ENCODE measurements around the gene PCNT.

The PCNT gene, protein sequence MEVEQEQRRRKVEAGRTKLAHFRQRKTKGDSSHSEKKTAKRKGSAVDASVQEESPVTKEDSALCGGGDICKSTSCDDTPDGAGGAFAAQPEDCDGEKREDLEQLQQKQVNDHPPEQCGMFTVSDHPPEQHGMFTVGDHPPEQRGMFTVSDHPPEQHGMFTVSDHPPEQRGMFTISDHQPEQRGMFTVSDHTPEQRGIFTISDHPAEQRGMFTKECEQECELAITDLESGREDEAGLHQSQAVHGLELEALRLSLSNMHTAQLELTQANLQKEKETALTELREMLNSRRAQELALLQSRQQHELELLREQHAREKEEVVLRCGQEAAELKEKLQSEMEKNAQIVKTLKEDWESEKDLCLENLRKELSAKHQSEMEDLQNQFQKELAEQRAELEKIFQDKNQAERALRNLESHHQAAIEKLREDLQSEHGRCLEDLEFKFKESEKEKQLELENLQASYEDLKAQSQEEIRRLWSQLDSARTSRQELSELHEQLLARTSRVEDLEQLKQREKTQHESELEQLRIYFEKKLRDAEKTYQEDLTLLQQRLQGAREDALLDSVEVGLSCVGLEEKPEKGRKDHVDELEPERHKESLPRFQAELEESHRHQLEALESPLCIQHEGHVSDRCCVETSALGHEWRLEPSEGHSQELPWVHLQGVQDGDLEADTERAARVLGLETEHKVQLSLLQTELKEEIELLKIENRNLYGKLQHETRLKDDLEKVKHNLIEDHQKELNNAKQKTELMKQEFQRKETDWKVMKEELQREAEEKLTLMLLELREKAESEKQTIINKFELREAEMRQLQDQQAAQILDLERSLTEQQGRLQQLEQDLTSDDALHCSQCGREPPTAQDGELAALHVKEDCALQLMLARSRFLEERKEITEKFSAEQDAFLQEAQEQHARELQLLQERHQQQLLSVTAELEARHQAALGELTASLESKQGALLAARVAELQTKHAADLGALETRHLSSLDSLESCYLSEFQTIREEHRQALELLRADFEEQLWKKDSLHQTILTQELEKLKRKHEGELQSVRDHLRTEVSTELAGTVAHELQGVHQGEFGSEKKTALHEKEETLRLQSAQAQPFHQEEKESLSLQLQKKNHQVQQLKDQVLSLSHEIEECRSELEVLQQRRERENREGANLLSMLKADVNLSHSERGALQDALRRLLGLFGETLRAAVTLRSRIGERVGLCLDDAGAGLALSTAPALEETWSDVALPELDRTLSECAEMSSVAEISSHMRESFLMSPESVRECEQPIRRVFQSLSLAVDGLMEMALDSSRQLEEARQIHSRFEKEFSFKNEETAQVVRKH (N-terminal part only)

DNA sequence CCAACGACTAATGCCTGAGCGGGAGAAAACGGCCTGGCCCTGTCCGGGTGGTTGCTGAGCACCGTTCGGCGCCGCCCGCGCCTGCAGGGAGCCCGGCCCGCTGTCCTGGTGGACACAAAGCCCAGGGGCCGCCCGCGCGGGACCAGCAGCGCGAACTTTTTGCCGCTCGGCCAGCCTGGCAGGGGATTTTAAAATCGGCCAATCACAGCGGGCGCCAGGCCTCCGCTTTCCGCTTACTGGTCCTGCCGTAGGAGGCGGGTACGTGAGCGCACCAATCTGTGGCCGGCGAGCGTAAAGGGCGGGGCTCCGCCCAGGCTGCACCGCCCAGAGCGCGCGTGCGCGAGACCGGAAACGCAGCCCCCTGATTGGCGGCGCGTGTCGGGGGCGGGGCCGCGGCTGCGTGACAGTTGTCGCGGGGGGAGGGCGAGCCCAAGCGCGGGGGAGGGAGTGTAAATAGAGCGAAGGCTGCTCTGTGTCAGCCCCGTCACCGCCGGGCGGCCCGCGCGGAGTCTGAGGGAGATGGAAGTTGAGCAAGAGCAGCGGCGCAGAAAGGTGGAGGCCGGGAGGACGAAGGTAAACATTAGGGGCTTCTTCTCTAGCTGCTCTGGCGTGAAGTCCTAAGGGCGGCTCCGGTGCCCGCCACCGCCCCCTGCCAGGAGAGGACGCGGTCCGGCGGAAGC lies at the start of gene PCNT, which contains the start of gene C21orf58:
TSS of gene PCNT (plus strand) at position 447 of the 680 bp plus-strand sequence. CDS start at position 520, 73 bp downstream.
TSS of gene C21orf58 (minus strand) at position 161 of the 680 bp plus-strand sequence. CDS start 1,132 bp downstream, outside the sequence.
- peak; percentile 94 to 95 for DNase-seq

DNA sequence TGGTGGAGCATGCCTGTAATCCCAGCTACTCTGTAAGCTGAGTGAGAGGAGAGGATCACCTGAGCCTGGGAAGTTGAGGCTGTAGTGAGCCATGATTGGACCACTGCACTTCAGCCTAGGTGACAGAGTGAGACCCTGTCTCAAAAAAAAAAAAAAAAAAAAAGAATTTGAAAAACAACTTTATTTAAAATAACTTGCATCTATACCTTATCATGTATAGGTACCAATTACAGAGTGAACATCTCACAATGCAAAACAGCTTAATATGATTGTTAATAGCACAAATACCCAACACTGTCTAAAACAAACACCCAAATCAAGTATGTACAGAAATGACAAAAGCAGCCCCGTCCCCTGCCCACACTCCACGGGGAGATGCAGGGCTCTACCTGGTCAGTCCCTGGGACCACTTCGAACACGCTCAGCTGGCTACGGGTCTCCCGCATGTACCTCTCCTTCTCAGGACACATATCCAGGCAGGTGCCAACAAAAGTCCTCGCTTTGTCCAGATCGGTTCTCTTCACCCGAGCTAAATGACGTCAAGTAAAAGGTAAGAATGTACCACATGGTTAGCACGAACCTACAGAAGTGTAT lies 49.1 kb upstream of the PCNT start:
- DNase-seq = no peak

DNA sequence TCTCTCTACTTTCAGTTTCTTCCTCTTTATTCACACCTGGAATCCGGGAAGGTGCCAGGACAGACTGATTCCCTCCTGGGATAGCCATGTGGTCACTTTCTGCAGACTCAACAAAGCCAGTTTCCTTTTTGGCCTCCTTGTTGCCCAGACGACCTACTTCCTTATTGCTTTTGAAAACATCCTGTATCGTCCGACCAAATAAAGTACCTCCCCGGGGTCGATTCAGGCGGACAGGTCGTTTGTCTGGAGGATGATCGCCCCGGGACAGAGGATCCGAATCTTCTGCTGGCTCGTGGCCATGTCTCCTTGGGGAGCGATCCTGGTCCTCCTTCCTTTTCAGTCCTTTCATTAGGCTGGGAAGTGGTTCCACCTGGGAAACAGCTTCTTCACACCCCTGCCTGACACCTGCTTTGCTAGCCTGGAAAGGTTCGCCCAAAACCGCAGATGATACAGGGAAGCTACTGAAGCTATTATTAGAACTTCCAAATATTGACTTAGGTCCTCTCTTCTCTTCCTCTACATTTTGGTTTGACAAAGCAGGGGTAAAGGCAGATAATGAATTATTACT lies 39.8 kb upstream of the PCNT start:
- DNase-seq = peak in 1 of 2 experiments; percentile 5

DNA sequence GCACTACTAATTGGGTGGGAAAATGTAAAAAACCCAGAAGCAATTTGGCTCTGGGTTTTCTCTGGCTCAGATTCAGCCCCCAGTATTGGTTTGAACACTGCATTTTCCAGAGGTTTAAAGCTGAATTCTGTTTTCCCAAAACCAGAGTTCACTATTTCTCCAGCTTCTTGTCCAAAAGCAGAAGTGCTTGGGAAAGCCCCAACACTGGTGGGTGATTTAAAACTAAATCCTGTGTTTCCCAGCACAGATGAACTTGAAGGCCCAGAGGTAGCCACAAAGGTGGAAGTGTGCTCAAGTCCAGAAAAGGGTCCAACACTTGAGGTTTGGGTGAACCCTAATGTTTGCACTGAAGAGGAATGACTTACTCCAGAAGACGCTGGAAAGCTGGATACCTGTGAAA lies 39.2 kb upstream of the PCNT start:
- no peak for DNase-seq

DNA sequence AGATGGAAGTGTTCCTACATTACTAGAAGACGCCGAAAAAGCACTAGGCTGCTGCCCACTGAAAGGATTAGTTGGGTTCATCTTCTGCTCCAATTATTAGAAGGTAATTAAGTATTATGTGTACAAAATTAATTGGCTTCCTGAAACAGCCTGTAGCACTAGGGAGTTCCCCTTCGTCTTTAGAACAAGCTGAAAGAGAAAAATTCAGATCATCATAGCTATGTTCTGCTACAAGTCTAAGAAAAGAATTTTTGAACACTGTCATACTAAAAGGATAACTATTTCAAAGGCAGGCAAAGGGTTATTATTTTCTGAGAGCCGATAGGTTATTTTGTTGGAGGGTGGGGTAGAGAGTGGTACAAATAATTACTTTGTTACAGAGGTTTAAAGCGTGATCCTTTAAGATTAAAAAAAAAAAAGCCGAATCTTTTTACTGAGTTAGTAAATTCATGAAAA lies 38.7 kb upstream of the PCNT start, which contains the start of gene MCM3AP:
TSS of gene MCM3AP (minus strand) at position 406 of the 456 bp plus-strand sequence. CDS start at position 81, 325 bp downstream.
- DNase-seq = no peak

DNA sequence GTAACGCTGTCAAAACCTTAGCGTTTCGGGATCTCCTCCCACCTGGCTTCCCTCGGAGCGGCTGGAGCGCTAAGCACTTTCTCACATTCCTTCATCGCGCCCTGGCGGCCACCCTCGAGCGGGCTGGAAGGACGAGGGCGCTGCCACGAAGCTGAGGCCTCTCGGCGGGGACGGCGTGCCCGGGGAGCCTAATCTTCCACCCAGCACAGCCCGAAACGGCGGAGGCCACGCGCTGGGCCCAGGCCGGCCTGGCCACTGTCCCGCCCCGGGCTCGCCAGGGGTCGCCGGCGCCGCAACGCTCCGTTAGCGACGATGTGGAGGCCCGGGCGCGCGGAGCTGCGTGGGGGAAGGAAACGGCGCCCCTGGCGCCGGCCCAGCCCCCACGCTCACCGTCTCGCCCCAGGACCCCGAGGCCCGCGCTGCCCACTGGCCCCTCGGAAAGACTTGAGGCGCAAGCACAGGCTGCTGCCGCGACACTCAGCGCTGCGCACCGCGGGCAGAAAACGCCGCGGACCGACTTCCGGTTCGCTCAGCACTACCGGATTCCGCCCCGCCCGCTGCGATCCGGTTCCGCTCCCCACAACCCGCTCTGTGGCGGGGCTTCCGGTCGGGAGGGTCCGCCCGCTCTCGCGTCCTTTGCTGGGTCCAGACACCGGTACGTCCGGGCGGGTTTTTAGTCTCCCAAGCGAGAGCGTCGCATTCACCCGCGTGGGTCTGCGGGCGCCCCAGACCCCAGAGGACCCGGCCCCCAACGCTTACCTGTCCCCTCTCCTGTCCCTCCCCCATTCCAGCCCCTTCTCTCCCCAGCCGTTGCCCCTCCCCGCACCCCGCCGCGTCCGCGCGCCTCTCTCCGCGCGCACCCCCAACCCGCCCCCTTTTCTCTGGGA lies 38.0 kb upstream of the PCNT start, which contains the start of gene YBEY:
TSS of gene YBEY (plus strand) at position 582 of the 887 bp plus-strand sequence. CDS start 572 bp downstream, outside the sequence.
- DNase-seq = peak; percentile 78 to 91

DNA sequence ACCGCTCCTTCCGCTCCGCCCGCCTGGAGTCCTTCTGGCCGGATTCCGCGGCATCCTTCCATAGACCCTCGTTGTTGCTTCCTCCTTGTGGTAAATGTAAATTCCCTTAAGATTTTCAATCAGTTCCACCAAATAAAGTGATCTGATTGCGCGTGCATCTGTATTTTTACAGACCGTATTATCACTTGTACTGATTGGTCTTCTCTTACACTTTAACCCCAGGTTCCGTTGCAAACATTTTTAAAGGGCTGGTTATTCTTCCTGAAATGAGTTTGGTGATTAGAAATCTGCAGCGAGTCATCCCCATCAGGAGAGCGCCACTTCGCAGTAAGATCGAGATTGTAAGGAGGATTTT lies 37.3 kb upstream of the PCNT start:
- no peak for DNase-seq

DNA sequence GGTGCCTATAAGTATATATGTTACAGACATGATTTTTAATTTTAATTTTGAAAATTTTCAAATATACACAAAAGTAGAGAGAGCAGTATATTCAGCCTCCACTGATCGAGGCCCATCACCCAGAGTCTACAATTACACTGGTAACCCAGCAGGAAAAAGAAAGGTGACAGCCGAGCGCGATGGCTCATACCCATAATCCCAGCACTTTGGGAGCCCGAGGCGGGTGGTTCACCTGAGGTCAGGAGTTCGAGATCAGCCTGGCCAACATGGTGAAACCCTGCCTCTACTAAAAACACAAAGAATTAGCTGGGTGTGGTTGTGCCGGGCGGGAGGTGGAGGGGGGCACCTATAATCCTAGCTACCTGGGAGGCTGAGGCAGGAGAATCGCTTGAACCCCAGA lies 36.4 kb upstream of the PCNT start:
- no peak for DNase-seq

DNA sequence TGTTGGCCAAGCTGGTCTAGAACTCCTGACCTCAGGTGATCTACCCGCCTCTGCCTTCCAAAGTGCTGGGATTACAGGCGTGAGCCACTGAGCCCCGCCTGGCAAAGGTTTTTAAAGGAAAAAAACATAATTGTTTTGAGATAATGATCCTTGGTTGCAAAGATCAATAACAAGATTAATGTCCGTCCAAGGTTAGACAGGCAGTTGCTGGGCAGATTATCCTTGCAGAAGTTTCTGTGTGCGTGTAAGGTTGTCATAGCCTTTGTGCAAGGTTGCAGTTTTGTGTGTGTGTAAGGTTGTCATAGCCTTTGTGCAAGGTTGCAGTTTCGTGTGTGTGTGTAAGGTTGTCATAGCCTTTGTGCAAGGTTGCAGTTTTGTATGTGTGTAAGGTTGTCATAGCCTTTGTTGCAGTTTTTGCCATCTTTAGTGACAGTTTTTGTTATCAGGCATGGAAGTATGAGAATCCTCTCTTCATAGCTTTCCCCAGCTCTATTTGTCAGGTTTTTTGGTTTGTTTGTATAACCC lies 34.2 kb upstream of the PCNT start:
- DNase-seq = no peak

DNA sequence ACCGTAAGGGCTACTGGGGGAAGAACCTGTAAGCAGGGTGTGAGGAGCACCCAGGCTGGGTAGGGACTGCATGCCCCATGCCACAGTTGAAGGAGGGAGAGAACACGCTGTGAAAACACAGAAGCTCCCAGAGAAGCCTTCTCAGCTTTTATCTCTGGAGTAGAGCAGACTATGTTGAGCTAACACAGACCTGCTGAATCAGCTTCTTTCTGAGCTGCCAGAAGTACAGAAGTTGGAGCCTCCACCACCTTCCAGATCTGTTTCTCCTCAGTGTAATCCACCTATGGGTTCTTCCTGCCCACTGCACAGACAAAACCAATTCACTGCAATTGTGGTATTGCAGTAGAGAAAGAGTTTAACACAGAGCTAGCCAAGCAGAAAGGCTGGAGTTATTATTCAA lies 32.4 kb upstream of the PCNT start:
- DNase-seq = no peak

DNA sequence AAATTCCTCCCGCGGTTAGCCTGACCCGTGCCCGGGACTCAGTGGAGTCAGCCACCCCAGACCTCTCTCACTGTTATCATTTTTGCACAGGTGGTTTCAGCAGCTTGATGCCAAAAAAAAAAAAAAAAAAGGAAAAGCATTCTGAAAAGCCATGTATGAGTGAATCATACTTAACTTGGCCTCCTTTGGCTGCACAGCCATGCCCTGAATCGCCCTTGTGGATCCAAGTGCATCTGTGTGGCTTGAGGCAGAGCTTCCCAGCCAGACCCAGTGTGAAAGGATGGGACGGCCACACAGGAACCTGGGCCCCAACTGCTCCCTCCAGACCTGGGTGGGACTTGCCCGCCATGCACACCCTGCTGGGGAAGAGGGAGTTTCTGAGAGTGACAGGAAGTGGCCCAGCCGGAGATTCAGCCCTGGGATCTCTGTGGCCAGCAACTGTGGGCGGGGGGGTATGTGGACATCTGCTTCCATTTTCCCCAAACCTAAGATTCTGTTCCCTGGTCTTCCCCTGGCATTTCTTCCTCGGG lies 29.2 kb upstream of the PCNT start:
- DNase-seq = no peak

DNA sequence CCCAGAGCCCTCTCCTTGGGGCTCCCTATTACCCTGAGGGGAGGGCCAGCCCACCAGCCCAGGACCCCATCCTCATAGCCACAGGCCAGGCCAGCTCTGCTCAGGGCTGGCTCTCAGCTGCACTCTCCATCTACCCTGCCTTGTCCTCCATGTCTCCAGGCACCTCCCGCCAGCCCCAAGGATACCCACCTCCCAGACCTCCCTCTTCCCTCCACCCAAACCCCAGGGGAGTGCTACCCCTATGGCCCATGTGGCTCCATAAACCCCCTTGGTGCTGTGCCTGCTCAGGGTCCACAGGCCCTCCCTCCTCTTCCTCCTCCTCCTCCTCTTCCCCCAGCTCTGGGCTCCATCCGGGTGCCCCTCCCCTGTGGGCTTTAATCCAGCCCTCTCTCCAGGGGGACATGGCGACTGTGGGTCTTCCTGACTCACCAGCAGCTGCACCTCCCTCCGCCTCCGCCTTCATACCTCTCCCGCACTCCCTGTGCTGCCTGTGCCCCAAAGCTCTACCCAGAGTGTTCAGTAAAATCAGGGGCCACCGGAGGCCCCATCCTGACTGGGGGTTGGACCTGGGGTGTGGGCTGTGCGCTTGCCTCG lies 28.7 kb upstream of the PCNT start:
- peak in 1 of 2 experiments; percentile 29 for DNase-seq

DNA sequence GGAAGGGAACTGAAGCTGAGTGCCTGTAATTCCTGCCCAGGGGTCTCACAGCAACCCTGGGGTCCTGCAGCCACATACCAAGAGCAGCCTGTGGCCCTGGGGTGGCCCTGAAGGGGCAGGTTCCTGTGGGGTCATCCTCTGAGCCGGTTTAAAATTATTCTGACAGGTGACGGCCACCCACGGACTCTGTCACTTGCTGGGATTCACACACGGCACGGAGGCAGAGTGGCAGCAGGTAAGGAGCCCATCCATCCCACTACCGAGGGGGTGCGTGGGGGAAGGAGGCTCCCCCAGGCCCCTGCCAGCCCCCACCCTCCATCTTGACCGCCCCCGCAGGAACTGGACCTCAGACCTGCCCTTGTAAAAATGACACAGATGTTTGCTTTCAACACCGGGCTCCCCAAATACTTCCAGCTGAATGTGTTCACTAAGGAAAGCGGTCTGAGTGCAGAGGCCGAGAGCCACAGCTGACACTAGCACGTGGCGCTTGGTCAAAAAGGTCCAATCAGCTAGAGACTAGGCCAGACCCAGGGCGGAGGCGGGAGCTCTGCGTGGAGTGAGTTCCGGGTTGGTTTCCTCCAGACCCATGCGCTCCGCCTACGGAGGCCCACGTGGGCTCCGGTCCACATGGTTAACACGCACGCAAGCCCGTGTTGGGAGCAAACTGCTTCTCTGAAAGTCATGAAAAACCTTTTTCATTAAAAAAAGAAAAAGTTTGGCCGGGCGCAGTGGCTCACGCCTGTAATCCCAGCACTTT lies 27.8 kb upstream of the PCNT start:
- no peak for DNase-seq

DNA sequence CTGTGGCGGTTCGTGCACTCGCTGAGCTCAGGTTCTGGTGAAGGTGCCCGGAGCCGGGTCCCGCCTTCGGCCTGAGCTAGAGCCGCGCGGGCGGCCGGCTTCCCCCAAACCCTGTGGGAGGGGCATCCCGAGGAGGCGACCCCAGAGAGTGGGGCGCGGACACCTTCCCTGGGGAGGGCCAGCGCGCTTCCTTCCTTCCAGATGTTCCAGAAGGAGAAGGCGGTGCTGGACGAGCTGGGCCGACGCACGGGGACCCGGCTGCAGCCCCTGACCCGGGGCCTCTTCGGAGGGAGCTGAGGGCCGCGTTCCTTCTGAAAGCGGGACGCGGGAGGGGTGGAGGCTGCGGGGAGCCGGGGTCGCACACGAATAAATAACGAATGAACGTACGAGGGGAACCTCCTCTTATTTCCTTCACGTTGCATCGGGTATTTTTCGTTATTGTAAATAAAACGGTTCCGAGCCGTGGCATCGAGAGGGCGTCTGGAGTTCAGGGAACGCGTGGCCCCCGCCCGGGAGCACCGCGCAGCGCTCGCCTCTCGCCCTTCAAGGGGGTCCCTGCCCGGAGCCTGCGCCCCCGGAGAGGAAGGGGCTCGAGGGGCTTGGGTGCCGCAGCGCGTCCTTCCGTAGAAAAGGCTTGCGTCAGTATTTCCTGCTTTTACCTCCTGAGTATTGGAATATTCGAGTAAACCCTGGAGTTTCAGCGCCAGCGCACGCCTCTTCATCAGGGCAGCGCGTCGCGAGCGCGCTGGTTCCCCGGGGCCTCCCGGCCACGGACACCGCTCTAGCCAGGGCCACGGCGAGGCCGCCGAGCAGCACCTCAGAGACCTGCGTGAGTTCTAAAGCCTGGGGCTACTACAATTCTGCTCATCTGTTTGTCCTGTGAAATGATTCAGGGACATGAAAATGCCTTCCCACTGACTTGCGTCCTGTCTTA lies 26.4 kb upstream of the PCNT start:
- no peak for DNase-seq

DNA sequence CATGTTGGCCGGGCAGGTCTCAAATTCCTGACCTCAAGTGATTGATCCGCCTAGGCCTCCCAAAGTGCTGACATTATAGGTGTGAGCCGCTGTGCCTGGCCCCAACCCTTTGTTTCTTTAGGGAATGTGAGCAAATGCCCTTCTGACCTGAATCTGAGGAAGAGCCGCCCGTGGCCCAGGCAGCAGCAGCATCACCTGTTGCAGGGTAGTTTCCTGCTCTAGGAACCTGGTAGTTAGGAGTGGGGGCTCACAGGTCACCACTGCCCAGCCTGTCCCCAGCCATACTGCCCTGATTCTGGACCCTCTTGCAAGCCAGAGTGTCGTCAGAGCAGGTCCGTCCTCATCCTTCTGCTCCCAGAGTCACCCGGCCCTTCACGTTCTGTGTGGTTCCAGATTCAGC lies 24.8 kb upstream of the PCNT start:
- no peak for DNase-seq

DNA sequence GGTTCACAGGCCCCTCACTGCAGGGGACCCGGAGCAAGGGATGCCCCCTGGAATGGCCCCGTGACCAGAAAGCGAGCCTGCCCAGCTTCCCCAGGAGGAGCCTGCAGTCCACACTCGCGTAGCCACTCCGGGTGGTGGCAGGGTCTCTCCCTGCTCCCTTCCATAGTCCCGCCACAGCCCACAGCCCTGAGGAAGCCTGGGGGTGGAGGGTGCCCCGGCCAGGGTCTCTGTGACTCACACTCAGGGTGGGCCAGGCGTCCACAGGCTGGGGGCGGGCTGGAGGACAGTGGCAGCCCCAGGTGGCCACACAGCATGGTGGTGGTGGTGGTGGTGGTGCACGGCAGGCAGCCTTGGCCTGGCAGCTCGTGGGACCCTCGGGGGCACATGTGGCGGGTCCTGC lies 22.2 kb upstream of the PCNT start:
- DNase-seq = no peak

DNA sequence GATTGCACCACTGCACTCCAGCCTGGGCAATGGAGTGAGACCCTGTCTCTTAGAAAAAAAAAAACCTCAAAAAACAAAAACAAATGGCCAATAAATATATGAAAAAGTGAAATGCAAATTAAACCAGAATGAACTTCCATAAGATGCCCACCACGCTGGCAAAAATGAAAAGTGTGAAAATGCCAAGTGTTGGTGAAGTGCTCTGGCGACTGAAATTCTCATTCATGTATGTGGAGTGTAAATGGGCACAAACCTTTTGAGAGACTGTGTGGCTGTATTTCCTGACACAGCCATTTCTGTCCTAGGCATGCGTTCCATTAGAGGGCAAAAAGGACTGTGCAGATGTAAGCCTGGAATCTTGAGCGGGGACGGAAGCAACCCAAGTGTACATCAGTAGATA lies 19.5 kb upstream of the PCNT start:
- DNase-seq = no peak
